Gastrocnemius medialis (tissue), 4 donors: Measurements from ENCODE around the gene UTP14A. TPM values are rescaled to one million over a fixed set of nuclear protein-coding genes. Genes with fewer than 3 reads are reported as not detected.

Source experiments
- ATAC-seq, 2 donors: fragments of 150-250 bp; one replicate each; pipeline ENCODE4 v1.9.1; 2016
- DNase-seq, 2 donors: peaks; one replicate each; pipeline ENCODE4 v3.0.0-alpha.2; 2019
- H3K27ac ChIP-seq, 4 donors: fragments of 200-600 bp; sonication (generic); 1 replicate in 1 of 4; 2 replicates in 3 of 4; pipeline ENCODE4 v1.5.1; 2016 to 2018; ENCODE audit warnings: mild to moderate bottlenecking in 2 of 4, moderate library complexity in 1 of 4
- H3K27me3 ChIP-seq, 3 donors: fragments of 200-600 bp; sonication (generic) in 2 of 3; 1 replicate in 1 of 3; 2 replicates in 2 of 3; pipeline versions ENCODE4 v1.5.1 to v1.6.0; 2016 to 2019; ENCODE audit warnings: mild to moderate bottlenecking in 1 of 3, moderate library complexity in 1 of 3
- H3K36me3 ChIP-seq, 2 donors: fragments of 200-600 bp; sonication (generic) in 1 of 2; one replicate each; pipeline ENCODE4 v1.5.1; 2017 to 2018
- H3K4me1 ChIP-seq, 2 donors: fragments of 200-600 bp; sonication (generic) in 1 of 2; one replicate each; pipeline ENCODE4 v1.5.1; 2016 to 2017; ENCODE audit warnings: mild to moderate bottlenecking in 2 of 2
- H3K4me3 ChIP-seq, 4 donors: fragments of 200-600 bp; sonication (generic) in 3 of 4; 1 replicate in 1 of 4; 2 replicates in 3 of 4; pipeline ENCODE4 v1.5.1; 2016 to 2019; ENCODE audit warnings: mild to moderate bottlenecking in 2 of 4
- H3K9me3 ChIP-seq, 3 donors: fragments of 200-600 bp; sonication (generic) in 2 of 3; 1 replicate in 1 of 3; 2 replicates in 2 of 3; pipeline ENCODE4 v1.5.1; 2016 to 2019
- CTCF ChIP-seq, 5 experiments: fragments of 450-650 bp in 3 of 5; fragments of 200-600 bp in 2 of 5; sonication (generic) in 2 of 5; IDR thresholded peaks in 4 of 5; conservative IDR thresholded peaks in 1 of 5; 1 replicate in 4 of 5; 2 replicates in 1 of 5; pipeline ENCODE4 v1.5.1; 2016 to 2019; ENCODE audit warnings: antibody characterized with exemption in 5 of 5, mild to moderate bottlenecking in 3 of 5, moderate library complexity in 3 of 5
- POLR2A ChIP-seq, 2 donors: fragments of 450-650 bp; IDR thresholded peaks; one replicate each; pipeline ENCODE4 v1.6.1; 2017; ENCODE audit warnings: antibody characterized with exemption in 2 of 2, mild to moderate bottlenecking in 2 of 2, moderate library complexity in 2 of 2
- in situ Hi-C, 4 donors: fragments of 200-750 bp; cut with MboI; loops; one replicate each; pipeline versions ENCODE4 v1.15.0 to v1.8.0; 2017; ENCODE audit warnings: low sequenced_read_pairs in 4 of 4
- intact Hi-C: fragments of 100-400 bp; cut with DNase I; formaldehyde crosslinking; loops from one replicate; pipeline ENCODE4 v1.15.1; 2023; ENCODE audit warnings: low total_unique reads
- total RNA-seq, 4 donors: library from RNA; depleted of rRNA; stranded (reverse); fragments of >200 nt; gene quantifications; one replicate each; pipeline versions ENCODE4 v1.1.0 to v1.2.3, GENCODE V29; 2016

The UTP14A gene
- total RNA-seq, 4 donors from 2014 or later, result 10.0 to 13.9 (median 10.9) TPM

- ATAC-seq (no peak), DNase-seq (no peak)
- TF ChIP-seq CTCF (IDR thresholded peaks at IDR 0.05 in 4 of 5, conservative IDR thresholded peaks at IDR 0.05 in 1 of 5) (no peak), POLR2A (IDR thresholded peaks at IDR 0.05) (no peak)
- Histone ChIP-seq H3K4me3 (no peak overlapping the region), H3K9me3 (no peaks in the 10 kb centered on the region), H3K27ac (no peak overlapping the region), H3K36me3 (no peaks in the 10 kb centered on the region), H3K27me3 (no peaks in the 10 kb centered on the region), H3K4me1 (no peaks in the 10 kb centered on the region)
- intact Hi-C loops, result no loop called here
- in situ Hi-C loops, result no loop called here
These were observed 34.8 kb downstream of the UTP14A start for GRCh38 chrX:129940721-129941120.

GRCh38 chrX:129945131-129945530 is 39.2 kb downstream of the UTP14A start:
- intact Hi-C loops (no loop called here), in situ Hi-C loops (no loop called here)
- no peaks in the 10 kb centered on the region for H3K9me3 ChIP-seq
- DNase-seq, result no peak
- H3K4me1 ChIP-seq, result no peaks in the 10 kb centered on the region
- no peaks in the 10 kb centered on the region for H3K36me3 ChIP-seq
- H3K27me3 ChIP-seq, result no peaks in the 10 kb centered on the region
- H3K4me3 ChIP-seq, result no peak overlapping the region
- no peak for ATAC-seq
- TF ChIP-seq POLR2A (IDR thresholded peaks at IDR 0.05) (no peak), CTCF (IDR thresholded peaks at IDR 0.05 in 4 of 5, conservative IDR thresholded peaks at IDR 0.05 in 1 of 5) (no peak)
- no peak overlapping the region for H3K27ac ChIP-seq

GRCh38 chrX:129953334-129953648 is 47.3 kb downstream of the UTP14A start:
- no peaks in the 10 kb centered on the region for H3K36me3 ChIP-seq

GRCh38 chrX:129953881-129954280 is 47.9 kb downstream of the UTP14A start:
- TF ChIP-seq POLR2A (IDR thresholded peaks at IDR 0.05), result no peak
- no peak for TF ChIP-seq CTCF (IDR thresholded peaks at IDR 0.05 in 4 of 5, conservative IDR thresholded peaks at IDR 0.05 in 1 of 5)

More at GRCh38 chrX:129953334-129953648, 47.3 kb downstream of the UTP14A start:
- DNase-seq (no peak), ATAC-seq (no peak)
- Histone ChIP-seq H3K27me3 (no peaks in the 10 kb centered on the region), H3K4me1 (no peaks in the 10 kb centered on the region), H3K27ac (no peak overlapping the region), H3K9me3 (no peaks in the 10 kb centered on the region), H3K4me3 (peak overlapping the region in 3 of 4 donors; percentile 40 to 43 (median 41))
- in situ Hi-C loops, result no loop called here
- no peak for TF ChIP-seq CTCF (IDR thresholded peaks at IDR 0.05 in 4 of 5, conservative IDR thresholded peaks at IDR 0.05 in 1 of 5)
- no peak for TF ChIP-seq POLR2A (IDR thresholded peaks at IDR 0.05)
- intact Hi-C loops, result loop anchor here (2.0 kb wide), 1 partner anchor 20 kb away; no protein-coding TSS in a partner anchor

GRCh38 chrX:129954804-129955203 is 48.8 kb downstream of the UTP14A start:
- Histone ChIP-seq H3K36me3 (no peaks in the 10 kb centered on the region), H3K9me3 (no peaks in the 10 kb centered on the region), H3K27me3 (no peaks in the 10 kb centered on the region), H3K4me3 (no peak overlapping the region), H3K4me1 (no peaks in the 10 kb centered on the region), H3K27ac (no peak overlapping the region)
- TF ChIP-seq CTCF (IDR thresholded peaks at IDR 0.05 in 4 of 5, conservative IDR thresholded peaks at IDR 0.05 in 1 of 5), result no peak
- TF ChIP-seq POLR2A (IDR thresholded peaks at IDR 0.05), result no peak
- ATAC-seq, result no peak
- in situ Hi-C loops, result no loop called here
- DNase-seq, result no peak
- intact Hi-C loops, result no loop called here

More at GRCh38 chrX:129953881-129954280, 47.9 kb downstream of the UTP14A start:
- DNase-seq (no peak), ATAC-seq (no peak)
- no peaks in the 10 kb centered on the region for H3K27me3 ChIP-seq
- H3K4me1 ChIP-seq, result no peaks in the 10 kb centered on the region
- H3K36me3 ChIP-seq, result no peaks in the 10 kb centered on the region
- no peak overlapping the region for H3K4me3 ChIP-seq
- in situ Hi-C loops, result no loop called here
- H3K27ac ChIP-seq, result no peak overlapping the region
- intact Hi-C loops, result loop anchor here (2.0 kb wide), 1 partner anchor 21 kb away; no protein-coding TSS in a partner anchor
- H3K9me3 ChIP-seq, result no peaks in the 10 kb centered on the region
